HepG2 (cell line): ENCODE results near the gene NEDD4L.

Experiments
- ARNTL ChIP-seq: sonication (generic); formaldehyde crosslinking; IDR thresholded peaks from 2 replicates; pipeline ENCODE4 v1.4.0; 2020; ENCODE audit warnings: mild to moderate bottlenecking, missing genetic modification reagents
- DRAP1 ChIP-seq: IDR thresholded peaks from 2 replicates; pipeline ENCODE4 v1.6.1; 2016; ENCODE audit warnings: missing genetic modification reagents, missing compliant biosample characterization
- IRF9 ChIP-seq: sonication (generic); formaldehyde crosslinking; IDR thresholded peaks from 2 replicates; pipeline ENCODE4 v1.8.0; 2022; ENCODE audit warnings: missing genetic modification reagents, mild to moderate bottlenecking, borderline replicate concordance
- KAT7 ChIP-seq: IDR thresholded peaks from 2 replicates; pipeline ENCODE4 v1.6.1; 2018; ENCODE audit warnings: borderline replicate concordance, missing compliant biosample characterization
- KLF15 ChIP-seq: sonication (generic); formaldehyde crosslinking; IDR thresholded peaks from 2 replicates; pipeline ENCODE4 v1.8.1; 2023; ENCODE audit warnings: borderline replicate concordance, mild to moderate bottlenecking, inconsistent platforms, missing genetic modification reagents, mixed read lengths
- TRIM24 ChIP-seq: sonication (generic); formaldehyde crosslinking; IDR thresholded peaks from 2 replicates; pipeline ENCODE4 v1.8.0; 2022; ENCODE audit warnings: mild to moderate bottlenecking, missing genetic modification reagents
- ZC3H13 ChIP-seq: sonication (generic); formaldehyde crosslinking; IDR thresholded peaks from 2 replicates; pipeline ENCODE4 v1.8.1; 2023; ENCODE audit warnings: mild to moderate bottlenecking, missing genetic modification reagents, moderate library complexity
- ZFX ChIP-seq: sonication (generic); formaldehyde crosslinking; IDR thresholded peaks from 2 replicates; pipeline ENCODE4 v1.4.0; 2020; ENCODE audit warnings: mild to moderate bottlenecking, low read depth, missing genetic modification reagents, moderate library complexity
- ZMYM4 ChIP-seq: sonication (generic); formaldehyde crosslinking; IDR thresholded peaks from 2 replicates; pipeline ENCODE4 v1.8.1; 2023; ENCODE audit warnings: mild to moderate bottlenecking, missing genetic modification reagents
- ZNF274 ChIP-seq: sonication (generic); formaldehyde crosslinking; IDR thresholded peaks from 2 replicates; pipeline ENCODE4 v1.5.1; 2020; ENCODE audit warnings: mild to moderate bottlenecking, missing genetic modification reagents
- ZNF3 ChIP-seq: IDR thresholded peaks from 2 replicates; pipeline ENCODE4 v1.7.0; 2017; ENCODE audit warnings: inconsistent platforms

GRCh38 chr18:58163004-58163590 is 119.1 kb downstream of the NEDD4L start:
- TF ChIP-seq ZNF3 (CRISPR knock-in tag), result no peak
- no peak for TF ChIP-seq IRF9 (CRISPR knock-in tag)
- no peak for TF ChIP-seq ZFX (CRISPR knock-in tag)
- no peak for TF ChIP-seq ZC3H13 (CRISPR knock-in tag)
- TF ChIP-seq KAT7 (CRISPR knock-in tag), result no peak
- TF ChIP-seq ZNF274, result no peak
- TF ChIP-seq KLF15 (CRISPR knock-in tag), result no peak
- TF ChIP-seq ARNTL (CRISPR knock-in tag), result no peak
- TF ChIP-seq DRAP1, result no peak
- no peak for TF ChIP-seq TRIM24 (CRISPR knock-in tag)
- TF ChIP-seq ZMYM4 (CRISPR knock-in tag), result no peak
